HG02588 (cell line): ENCODE data around the gene GTPBP4.

ENCODE experiments used
- ATAC-seq: cut with Tn5 transposase; IDR thresholded peaks from one replicate; pipeline ENCODE4 v1.9.1; 2021; ENCODE audit warnings: mild to moderate bottlenecking, moderate library complexity; ENCODE audit not compliant: unreplicated experiment

GTPBP4 gene

GRCh38 chr10:966466-967235, 21.6 kb upstream of the GTPBP4 start:
- no peak for ATAC-seq

DNA sequence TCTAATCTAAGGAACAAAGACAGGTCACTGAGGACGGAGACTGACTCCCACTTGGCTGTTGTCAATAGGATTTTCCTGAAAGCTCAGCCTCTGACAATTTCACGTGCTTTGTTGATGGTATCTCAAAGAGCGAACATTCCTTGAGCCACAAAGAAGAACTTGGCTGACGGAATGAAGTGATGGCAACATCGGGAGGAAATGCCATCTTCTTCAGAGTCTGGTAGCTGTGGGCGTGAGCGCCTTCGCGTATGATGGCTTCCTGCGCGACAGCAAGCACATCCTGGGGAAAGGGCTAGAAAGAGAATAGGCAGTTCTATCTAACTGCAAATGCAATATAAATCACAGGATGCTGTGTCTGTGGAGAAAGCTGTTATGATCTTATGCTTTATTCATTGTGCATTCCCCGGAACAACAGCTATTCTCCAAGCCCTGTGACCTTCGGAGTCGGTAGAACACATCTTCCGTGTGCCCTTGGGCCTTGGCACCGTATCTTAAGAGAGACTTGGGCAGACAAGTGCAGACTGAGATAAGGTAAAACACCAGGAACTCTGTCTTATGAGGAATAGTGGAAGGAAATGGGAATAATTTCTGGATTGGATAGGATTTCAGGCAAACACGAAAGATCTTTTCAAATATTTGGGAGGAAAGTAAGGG, 19.6 kb upstream of the GTPBP4 start:
- ATAC-seq, result no peak

- no peak for ATAC-seq
Observed at GRCh38 chr10:969473-970150, 18.6 kb upstream of the GTPBP4 start.

DNA sequence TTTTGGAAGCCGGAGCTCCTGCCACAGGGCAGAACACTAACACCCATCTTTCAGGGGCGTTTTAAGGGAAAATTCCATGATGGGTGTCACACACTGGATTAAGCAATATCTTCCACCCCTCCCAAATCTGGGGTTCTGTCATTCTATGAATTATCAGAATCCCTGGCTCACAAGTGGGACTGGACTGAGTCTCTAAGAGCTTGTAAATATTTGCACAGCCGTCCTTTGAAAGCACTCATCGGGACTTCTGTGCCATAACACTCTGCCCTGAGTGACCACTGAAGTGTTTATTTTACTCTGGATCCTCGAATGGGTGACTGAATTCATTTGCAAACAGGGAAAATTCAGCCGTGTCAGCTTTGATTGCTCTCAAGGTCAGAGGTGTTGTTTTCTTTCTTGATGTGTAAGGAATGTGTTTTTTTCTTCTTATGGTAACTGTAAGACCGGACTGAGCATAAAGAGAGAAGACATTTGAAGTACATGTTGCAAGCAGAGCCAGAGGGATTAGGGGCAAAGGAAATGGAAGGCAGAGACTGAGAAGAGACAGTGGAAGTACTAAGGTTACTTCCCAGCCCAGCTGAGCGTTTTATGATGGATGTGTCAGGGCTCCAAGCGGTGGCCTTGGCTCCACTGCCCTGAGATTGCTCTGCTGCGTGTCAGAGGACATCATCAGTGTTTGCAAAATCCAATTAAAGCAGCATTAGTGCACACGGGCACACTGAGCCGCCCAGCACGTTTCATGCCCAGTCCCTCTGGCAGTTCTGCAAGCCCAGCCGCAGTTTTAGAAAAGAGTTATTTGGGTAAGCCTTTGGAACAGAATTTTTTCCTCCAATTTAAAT, 17.7 kb upstream of the GTPBP4 start:
- no peak for ATAC-seq

- ATAC-seq, result no peak
Observed at GRCh38 chr10:971150-971542, 17.1 kb upstream of the GTPBP4 start.

DNA sequence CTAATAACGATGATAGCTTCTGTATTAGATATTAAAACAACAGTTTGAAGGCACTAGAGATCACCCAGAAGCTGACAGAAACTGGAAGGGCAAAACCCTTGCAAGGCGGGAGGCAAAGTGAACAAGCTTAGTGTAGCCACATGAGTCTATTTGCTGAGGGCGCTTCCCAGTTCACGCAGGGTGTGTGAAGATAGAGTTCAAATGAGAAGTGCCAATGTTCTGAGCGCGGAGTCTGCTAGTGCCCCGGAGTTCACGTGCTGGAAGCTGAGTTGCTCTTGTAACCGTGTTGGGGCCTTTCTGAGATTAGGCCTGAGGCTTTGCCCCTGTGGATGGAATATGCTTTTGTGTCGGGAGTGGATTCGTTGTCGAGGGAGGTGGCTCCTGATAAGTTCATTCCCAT, 16.6 kb upstream of the GTPBP4 start:
- no peak for ATAC-seq

GRCh38 chr10:972763-973162, 15.5 kb upstream of the GTPBP4 start:
- no peak for ATAC-seq

DNA sequence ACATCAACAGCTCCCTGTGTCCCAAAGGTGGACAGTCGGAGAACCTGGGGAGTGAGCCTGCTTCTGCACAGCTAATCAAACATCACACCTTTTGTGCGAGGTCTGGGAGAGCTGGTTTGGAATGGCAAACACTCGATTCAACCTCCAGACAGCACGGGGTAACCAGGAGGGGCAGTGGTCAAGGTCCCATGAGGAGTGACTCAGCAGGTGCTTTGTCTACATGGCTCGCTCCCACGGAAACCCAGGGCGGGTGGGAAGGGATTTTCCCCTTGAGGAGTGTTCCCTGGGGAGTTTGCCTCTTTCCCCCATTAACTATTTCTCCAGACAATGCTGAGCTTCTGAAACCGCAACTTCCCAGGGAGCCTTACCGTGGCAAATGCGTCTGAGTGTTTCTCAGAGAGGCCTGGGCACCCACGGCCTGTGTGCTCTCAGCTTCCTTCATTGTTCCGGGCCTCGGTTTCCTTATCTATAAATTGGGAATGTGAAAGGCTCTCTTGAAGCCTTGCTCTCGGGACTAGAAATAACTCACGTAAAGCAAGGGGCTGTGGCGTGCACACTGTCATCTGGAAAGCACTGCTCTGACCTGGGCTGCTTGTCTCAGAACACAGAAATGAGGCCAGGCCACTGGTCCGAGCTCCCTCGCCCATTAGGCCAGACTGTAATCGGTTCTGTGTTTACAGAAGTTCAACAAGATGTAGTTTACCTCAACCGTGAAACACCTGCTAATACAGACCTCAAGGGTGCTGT, 14.0 kb upstream of the GTPBP4 start:
- no peak for ATAC-seq

DNA sequence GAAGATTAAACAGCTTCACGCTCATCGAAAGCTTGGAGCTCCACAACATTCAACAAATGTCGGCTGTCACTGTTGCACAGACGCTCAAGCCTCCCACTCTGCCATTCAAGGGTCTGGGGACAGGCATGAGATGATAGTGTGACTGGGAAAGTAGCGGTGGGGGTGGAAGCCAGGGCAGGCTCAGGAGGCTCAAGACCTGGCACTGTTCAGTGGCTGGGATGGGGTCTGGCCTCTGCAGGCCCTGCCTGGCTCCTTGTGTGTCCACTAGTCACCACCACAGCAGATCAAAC, 13.5 kb upstream of the GTPBP4 start:
- no peak for ATAC-seq

DNA sequence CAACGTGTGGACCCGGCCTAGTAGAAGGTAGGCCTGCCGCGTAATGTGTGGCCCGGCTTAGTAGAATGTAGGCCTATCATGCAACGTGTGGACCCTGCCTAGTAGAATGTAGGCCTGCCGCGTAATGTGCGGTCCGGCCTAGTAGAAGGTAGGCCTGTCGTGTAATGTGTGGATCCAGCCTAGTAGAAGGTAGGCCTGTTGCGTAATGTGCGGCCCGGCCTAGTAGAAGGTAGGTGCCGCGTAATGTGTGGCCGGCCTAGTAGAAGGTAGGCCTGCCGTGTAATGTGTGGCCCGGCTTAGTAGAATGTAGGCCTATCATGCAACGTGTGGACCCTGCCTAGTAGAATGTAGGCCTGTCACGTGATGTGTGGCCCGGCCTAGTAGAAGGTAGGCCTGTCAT, 11.9 kb upstream of the GTPBP4 start:
- ATAC-seq, result no peak

GRCh38 chr10:978826-979421, 9.3 kb upstream of the GTPBP4 start:
- ATAC-seq, result no peak

GRCh38 chr10:980468-981093, 7.7 kb upstream of the GTPBP4 start:
- no peak for ATAC-seq

DNA sequence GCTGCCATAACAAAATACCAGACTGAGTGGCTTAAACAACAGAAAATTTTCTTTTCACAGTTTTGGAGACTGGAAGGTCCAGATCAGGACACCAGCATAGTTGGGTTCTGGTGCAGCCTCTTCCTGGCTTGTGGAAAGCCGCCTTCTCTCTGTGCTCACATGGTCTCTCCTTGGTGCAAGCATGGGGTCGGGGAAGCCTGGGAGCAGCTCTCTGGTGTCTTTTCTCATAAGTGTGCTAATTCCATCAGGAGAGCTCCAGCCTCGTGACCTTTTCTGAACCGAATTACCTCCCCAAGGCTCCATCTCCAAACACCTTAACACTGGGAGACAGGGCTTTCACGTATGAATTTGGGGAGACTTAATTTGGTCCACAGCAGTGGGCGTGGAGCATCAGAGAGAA, 4.8 kb upstream of the GTPBP4 start:
- ATAC-seq, result no peak

DNA sequence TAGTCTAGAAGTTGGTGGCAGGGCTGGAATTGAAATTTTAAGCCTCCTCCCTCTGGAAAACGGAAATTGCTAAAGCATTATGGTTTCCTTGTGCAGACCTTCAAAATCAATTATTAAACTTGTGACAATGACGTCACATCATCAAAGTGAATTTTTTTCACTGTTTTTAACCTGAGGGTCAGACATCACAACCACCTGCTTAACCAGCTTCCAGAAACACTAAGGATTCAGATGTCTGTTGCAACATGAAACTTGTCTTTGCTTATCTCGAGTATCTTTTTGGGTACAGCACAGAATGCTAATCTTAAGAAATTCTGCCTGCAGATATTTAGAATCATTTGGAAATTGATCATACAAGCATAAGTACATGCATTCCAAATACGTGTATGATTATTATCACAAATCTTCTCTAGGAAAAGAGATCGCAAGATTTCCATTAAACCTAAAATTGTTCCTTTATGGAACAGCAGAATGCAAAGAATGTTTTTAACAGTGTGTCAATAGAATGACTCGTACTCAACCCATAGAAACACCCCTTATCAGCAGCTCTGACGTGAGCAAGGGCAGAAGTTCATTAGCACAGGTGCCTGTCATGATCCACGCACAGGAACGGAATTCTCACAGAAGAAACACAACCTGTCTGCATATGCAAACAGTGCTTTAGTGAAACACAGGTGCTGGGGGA, 4.1 kb upstream of the GTPBP4 start:
- no peak for ATAC-seq

DNA sequence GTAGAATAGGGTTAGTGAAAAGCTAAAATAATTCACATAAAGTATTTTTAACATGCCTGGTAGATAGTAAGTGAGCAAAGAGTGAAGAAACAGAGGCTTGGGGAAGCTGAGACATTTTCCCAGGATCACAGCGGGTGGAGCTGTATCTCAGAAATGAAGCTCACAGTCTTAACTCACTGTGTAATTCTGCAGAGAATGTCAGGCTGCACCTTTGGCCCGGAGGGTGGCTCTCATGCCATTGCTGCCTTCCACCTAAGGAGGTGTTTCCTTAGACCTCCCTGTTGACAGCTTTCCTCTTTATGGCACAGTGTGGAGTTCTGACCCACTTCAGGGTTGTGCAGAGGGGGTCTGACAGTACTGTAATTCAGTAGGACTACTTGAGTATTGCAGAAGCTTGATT, 2.9 kb upstream of the GTPBP4 start:
- ATAC-seq, result no peak

GRCh38 chr10:986137-986825, 2.0 kb upstream of the GTPBP4 start:
- no peak for ATAC-seq

GRCh38 chr10:986881-987619, 1.2 kb upstream of the GTPBP4 start:
- no peak for ATAC-seq

DNA sequence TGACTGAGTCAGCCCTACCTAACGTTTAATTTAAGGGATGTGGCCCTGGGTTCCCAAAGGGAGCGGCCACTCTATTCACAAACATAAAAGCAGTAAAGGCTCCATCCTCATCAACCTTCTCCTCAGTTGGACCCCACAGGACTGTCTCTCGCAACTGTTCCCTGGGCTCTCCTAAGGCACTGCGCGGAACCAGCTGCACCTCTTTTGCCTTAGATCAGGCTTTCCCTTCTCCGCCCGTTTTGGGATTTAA, 689 bp upstream of the GTPBP4 start:
- ATAC-seq, result no peak
